ENCODE measurements around the gene ARPC1B. TPM values are rescaled to one million over a fixed set of nuclear protein-coding genes. Genes with fewer than 3 reads are reported as not detected.
"Not testable (repeated sequence)": the region's sequence is repeated elsewhere in the genome, so short reads cannot be mapped to it uniquely, and the experiment has no call there.

ARPC1B gene
- total RNA-seq, 1 donor from 2014 or later = 33.6 TPM

DNA sequence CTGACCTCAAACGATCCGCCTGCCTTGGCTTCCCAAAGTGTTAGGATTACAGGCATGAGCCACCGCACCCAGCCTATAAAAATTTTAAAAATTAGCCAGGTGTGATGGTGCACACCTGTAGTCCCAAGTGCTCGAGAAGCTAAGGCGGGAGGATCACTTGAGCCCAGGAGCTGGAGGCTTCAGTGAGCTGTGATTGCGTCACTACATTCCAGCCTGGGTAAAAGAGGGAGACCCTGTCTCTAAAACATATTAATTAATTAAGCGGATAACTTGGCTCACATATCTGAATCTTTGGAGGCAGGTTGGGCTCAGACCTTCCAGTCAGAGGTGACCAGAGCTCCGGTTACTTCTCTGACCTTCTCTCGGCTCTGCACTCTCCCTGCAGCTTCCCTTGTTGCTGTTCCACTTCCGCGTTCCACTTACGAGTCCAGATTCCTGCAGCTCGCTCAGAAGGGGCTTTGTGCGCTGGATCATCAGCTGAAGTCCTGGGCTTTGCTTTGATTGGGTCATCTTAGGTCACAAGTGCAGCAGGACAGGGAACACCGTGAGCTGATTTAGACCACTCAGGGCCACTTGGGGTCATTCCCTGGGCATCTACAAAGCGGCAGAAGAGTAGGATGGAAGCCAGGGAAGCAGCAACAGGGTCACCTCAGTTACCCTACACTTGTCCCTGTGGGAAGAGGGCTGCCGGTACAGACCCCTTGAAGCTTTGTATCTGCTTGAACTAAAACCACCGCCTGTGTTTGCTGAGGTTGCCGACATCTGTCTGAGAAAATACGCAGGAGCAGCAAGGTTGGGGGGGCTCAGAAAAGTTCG, 2.0 kb upstream of the ARPC1B start:
- Histone ChIP-seq H3K4me1 (peaks cover 46% of the 10 kb centered on the region), H3K9me3 (replicated peaks) (no peaks in the 10 kb centered on the region), H3K36me3 (peaks cover 18% of the 10 kb centered on the region), H3K4me3 (peak overlapping the region; percentile 29), H3K27ac (replicated peaks) (peak overlapping the region; percentile 97), H3K27me3 (ENCODE audit: low read depth) (no peaks in the 10 kb centered on the region)
- no peak for TF ChIP-seq CTCF (IDR thresholded peaks at IDR 0.05; ENCODE audit: borderline replicate concordance)
- intact Hi-C loops (cut with micrococcal nuclease) = no loop called here
- no peak for DNase-seq

GRCh38 chr7:99373091-99374066, 1.2 kb upstream of the ARPC1B start:
- Histone ChIP-seq H3K27me3 (ENCODE audit: low read depth) (no peaks in the 10 kb centered on the region), H3K36me3 (peaks cover 25% of the 10 kb centered on the region), H3K4me1 (peaks cover 55% of the 10 kb centered on the region), H3K27ac (replicated peaks) (peak overlapping the region; percentile 97), H3K9me3 (replicated peaks) (no peaks in the 10 kb centered on the region), H3K4me3 (peak overlapping the region; percentile 93)
- intact Hi-C loops (cut with micrococcal nuclease) = no loop called here
- TF ChIP-seq CTCF (IDR thresholded peaks at IDR 0.05; ENCODE audit: borderline replicate concordance) = no peak
- DNase-seq = no peak

DNA sequence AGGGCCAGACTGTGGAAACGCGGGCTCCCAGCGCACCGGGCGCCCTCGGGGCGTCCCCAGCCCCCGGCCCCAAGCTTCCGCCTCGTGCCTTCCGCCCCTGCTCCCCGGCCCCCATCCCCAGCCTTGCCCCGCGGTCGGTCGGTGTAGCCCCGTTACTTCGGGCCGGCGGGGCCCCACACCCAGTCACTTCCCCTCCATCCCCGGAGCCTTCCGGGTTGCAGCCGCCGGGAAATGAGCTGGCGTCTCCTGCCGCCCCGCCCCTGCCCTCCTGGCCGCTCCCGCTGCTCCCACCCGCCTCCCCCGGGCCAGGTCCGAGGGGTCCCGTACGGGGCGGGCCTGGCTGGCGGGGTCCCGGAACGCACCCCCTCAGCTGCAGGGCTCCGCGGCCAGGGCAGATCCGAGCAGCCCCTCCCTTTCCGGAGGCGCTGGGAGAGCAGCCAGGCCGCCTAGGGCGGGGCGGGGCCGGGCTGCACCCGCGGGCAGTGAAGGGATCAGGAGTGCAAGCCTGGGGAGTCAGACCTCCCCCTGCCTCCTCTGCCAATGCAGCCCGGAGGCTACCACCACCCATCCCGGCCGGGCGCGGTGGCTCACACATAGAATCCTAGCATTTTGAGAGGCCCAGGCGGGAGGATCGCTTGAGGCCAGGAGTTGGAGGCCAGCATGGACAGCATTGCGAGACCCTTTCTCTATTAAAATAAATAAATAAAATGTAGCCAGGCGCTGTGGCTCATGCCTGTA, 709 bp downstream of the ARPC1B start:
- H3K27me3 ChIP-seq (ENCODE audit: low read depth) = no peaks in the 10 kb centered on the region
- peaks cover 16% of the 10 kb centered on the region for H3K36me3 ChIP-seq
- H3K4me3 ChIP-seq = peak overlapping the region; percentile 93
- H3K9me3 ChIP-seq (replicated peaks) = no peaks in the 10 kb centered on the region
- TF ChIP-seq CTCF (IDR thresholded peaks at IDR 0.05; ENCODE audit: borderline replicate concordance) = no peak
- H3K4me1 ChIP-seq = peaks cover 73% of the 10 kb centered on the region
- DNase-seq = peak; percentile 85
- peak overlapping the region; percentile 97 for H3K27ac ChIP-seq (replicated peaks)
- intact Hi-C loops (cut with micrococcal nuclease) = no loop called here

GRCh38 chr7:99379043-99379577, 4.6 kb downstream of the ARPC1B start:
- no peaks in the 10 kb centered on the region for H3K27me3 ChIP-seq (ENCODE audit: low read depth)
- peak overlapping the region; percentile 56 for H3K4me3 ChIP-seq
- peaks cover 20% of the 10 kb centered on the region for H3K36me3 ChIP-seq
- H3K9me3 ChIP-seq (replicated peaks) = no peaks in the 10 kb centered on the region
- DNase-seq = peak; percentile 67
- peak; percentile 24 for TF ChIP-seq CTCF (IDR thresholded peaks at IDR 0.05; ENCODE audit: borderline replicate concordance)
- intact Hi-C loops (cut with micrococcal nuclease) = no loop called here
- peaks cover 79% of the 10 kb centered on the region for H3K4me1 ChIP-seq
- H3K27ac ChIP-seq (replicated peaks) = peak overlapping the region; percentile 91

GRCh38 chr7:99379693-99380031, 5.1 kb downstream of the ARPC1B start:
- H3K4me1 ChIP-seq = peaks cover 74% of the 10 kb centered on the region

More at GRCh38 chr7:99379693-99380031, 5.1 kb downstream of the ARPC1B start:
- intact Hi-C loops (cut with micrococcal nuclease); H3K27me3 ChIP-seq (ENCODE audit: low read depth); DNase-seq; H3K9me3 ChIP-seq (replicated peaks): not testable (repeated sequence)
- Histone ChIP-seq H3K36me3 (peaks cover 20% of the 10 kb centered on the region), H3K4me3 (peak overlapping the region; percentile 56), H3K27ac (replicated peaks) (peak overlapping the region; percentile 91)

Measured in left ventricle myocardium inferior (tissue), 1 donor.